NCI-H1092 treated with DMSO at 0.1 percent for 48 hours (cell line): ENCODE measurements around the gene MAP2K6.

Experiments used
- DNase-seq: peaks from one replicate; lab custom pipeline; 2025; lab: John Stamatoyannopoulos, UW

MAP2K6 gene

GRCh38 chr17:69579961-69580677 lies 165.6 kb downstream of the MAP2K6 start:
- no peak for DNase-seq

GRCh38 chr17:69581061-69581961 lies 166.8 kb downstream of the MAP2K6 start:
- DNase-seq: no peak

- DNase-seq: no peak
Observed at GRCh38 chr17:69588316-69588715, 173.8 kb downstream of the MAP2K6 start.

- DNase-seq: no peak
Observed at GRCh38 chr17:69588827-69589239, 174.3 kb downstream of the MAP2K6 start.

GRCh38 chr17:69590671-69591070 lies 176.2 kb downstream of the MAP2K6 start:
- no peak for DNase-seq

- no peak for DNase-seq
Observed at GRCh38 chr17:69592692-69593350, 178.3 kb downstream of the MAP2K6 start.

- no peak for DNase-seq
Observed at GRCh38 chr17:69593351-69593715, 178.8 kb downstream of the MAP2K6 start.

- DNase-seq: no peak
Observed at GRCh38 chr17:69593716-69594115, 179.2 kb downstream of the MAP2K6 start.

GRCh38 chr17:69594641-69595040 lies 180.1 kb downstream of the MAP2K6 start:
- DNase-seq: no peak

- DNase-seq: no peak
Observed at GRCh38 chr17:69596141-69596540, 181.6 kb downstream of the MAP2K6 start.

GRCh38 chr17:69597898-69598692 lies 183.6 kb downstream of the MAP2K6 start:
- DNase-seq: no peak

GRCh38 chr17:69602972-69603371 lies 188.5 kb downstream of the MAP2K6 start:
- no peak for DNase-seq
